Measurements from ENCODE around the gene KRTAP13-2. TPM values are rescaled to one million over a fixed set of nuclear protein-coding genes. Genes with fewer than 3 reads are reported as not detected.

KRTAP13-2 gene, protein sequence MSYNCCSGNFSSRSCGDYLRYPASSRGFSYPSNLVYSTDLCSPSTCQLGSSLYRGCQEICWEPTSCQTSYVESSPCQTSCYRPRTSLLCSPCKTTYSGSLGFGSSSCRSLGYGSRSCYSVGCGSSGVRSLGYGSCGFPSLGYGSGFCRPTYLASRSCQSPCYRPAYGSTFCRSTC
- not detected for total RNA-seq

DNA sequence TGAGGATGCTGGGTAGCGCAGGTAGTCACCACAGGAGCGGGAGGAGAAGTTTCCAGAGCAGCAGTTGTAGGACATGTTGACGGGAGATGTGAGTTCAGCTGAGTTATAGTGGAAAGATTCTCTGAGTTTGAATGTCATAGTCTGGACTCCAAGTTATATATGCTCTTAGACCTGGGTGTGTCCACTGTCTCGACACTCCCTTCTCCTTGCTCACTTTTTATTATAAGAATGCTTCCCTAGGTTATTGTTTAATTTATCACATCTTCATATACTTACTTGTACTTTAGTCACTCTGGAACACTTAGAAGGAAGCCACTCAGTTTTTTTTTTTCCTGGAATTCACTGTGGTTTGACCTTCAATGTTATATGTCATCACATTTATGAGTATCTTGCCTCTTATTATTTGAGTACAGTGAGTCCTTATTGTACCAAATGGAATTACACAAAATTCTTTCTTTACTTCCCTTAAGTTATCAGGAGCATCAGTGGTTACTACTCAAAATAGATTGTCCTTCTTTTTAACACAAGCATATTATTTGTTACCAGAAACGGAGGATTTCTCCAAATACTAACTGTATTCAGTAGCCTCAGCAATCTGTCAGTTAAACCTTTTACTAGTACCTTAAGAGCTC is at the start of gene KRTAP13-2:
KRTAP13-2 (minus strand) TSS at position 133 of the 632 bp plus-strand sequence; CDS start at position 75, 58 bp downstream.
- DNase-seq: no peak

DNA sequence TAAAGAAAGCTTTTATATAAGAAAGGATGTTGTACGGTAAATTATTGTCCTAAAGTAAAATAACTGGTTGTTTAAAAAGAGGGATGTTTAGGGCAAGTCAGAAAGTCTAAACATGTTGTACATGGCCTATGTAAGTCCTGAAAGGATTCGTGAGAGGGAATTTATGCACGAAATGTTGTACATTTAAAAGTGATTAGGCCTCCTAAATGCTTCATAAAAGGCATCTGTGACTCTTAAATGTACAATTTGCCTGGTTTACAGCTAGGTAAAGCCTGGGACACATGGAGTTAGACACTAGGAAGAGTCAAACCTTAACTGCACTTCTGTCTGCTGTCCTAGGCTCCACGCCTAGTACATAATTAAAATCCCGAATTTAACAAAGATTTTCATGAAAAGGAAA is 43.9 kb upstream of the KRTAP13-2 start:
- no peak for DNase-seq

DNA sequence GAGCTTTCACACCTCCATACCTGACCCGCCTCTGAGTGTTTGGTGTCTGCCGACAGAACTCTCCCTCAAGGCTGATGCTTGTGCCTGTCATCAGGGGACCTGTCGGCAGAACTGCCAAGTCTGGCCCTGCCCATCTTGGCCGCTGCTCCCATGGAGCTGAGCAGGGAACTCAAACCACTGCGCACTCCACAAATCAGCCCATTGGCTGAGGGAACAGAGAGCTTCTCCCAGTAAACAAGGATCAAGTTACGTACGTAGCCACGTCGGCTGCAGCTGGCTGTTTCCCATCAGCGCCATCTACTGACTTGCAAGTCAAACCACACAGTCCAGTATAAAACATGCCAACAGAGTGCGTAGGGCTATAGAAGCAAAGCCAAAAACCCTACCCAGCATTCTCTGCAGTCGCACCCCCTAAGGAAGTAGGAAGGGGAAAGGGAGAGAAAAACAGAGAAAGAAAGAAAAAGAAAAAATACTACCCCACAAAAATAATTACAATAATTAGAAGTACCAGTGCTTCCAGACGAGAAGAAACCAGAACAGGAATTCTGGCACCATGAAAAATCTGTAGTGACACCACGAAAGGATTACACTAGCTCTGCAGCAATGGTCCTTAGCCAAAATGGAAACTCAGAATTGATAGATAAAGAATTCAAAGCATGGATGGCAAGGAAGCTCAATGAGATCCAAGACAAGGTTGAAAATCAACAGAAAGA is 36.9 kb upstream of the KRTAP13-2 start:
- no peak for DNase-seq

DNA sequence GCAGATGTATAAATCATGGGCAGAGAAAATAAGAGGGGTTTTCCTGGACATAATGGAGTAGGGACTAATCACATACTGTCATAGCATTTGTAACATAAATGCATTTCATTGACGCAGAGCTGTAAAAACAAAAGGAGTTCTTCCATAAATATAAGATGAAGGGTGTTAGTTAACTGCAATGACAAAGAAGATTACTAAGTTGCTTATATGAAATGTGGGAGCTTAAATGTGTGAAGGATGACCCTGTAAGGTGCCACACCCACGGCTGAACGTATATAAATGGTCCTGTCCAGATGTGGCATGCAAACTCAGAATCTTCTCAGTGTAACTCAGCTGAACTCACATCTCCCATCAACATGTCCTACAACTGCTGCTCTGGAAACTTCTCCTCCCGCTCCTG is 23.7 kb upstream of the KRTAP13-2 start, which contains the start of gene KRTAP13-1:
KRTAP13-1 (plus strand) TSS at position 301 of the 400 bp plus-strand sequence; CDS start at position 357, 56 bp downstream.
- no peak for DNase-seq

DNA sequence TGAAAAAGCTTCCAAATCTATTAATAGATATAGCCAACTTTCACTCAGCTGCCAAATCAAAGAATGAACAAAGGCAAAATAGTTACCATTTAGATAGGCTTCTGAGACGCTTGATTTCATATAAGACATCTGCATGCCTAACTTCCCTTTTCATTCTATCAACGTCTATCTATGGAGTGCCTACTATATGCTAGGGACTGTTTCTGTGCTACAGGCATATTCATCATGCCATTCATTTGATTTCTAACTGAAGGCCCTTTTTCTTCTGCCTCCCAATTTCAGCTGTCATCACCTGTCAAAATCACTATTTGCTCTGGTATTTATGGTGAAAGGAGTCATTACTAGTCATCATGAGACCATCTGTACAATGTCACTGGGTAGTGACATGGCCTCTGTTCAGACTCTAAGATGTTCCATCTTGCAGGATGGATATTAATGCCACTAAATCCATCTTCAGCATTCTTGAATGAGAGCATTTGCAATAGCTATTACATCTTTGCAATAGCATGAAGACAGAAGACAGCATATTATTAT is 19.5 kb upstream of the KRTAP13-2 start:
- DNase-seq: no peak

DNA sequence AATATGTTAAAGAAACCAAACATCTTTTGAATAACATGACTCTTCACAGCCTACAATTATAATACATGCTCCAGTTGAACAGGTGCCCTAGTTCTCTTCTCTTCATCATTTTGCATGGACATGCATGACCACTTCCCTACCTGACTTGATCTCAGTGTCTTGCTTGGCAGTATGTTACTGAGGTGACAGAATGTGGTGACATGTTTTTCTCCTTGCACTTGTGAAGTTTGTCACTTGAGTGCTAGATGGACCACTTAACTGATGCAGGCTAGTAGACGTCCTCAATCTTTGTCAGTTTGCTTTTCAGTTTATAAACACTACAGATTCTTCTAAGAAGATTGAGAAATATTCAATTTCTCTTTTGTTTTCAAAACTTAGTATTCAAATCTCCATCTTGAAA is 10.1 kb upstream of the KRTAP13-2 start:
- DNase-seq: no peak

DNA sequence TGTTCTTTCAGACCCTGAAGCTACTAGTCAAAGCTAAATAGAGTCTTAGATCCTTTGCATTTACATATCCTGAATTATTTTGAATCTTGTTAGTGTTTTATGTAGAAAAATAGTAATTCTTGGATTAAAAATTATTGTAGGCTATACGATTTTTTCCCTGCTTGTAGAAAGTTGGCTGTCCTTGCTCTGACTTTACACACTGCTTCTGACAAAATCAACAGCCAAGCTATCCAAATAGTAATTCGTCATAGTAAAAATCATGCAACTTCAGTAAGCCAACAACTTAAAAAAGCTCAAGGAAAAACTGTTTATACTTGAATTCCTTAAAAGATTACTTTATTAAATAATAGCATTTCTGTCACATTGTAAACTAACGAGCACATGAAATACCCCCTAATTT is 16.2 kb downstream of the KRTAP13-2 start:
- DNase-seq: no peak

DNA sequence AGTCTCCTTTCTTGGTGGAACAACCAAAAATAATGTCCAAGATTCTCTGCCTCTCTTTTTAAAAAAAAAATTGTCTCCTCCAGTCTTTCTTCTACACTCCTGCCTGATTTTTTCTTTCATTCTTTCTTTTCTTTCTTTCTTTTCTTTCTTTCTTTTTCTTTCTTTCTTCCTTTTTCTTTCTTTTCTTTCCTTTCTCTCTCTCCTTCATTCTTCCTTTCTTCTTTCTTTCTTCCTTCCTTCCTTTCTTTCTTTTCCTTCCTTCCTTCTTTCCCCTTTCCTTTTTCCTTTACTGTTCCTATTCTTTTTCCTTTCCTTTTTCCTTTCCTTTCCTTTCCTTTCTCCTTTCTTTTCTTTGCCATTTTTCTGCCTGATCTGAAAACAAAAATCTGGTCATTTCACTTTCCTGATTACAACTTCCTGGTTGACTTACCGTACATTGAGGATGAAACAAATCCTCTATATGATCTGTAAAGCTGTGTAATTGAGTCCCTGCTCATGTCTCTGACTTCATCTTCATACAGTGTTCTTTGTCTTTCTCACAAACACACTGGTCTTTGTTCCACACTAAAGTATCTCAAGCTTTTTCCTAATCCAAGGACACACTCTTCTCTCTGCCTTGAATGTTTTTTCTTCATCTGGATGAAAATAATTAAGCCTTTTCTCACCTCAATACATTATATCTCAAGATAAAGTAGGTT is 17.6 kb downstream of the KRTAP13-2 start:
- DNase-seq: no peak

DNA sequence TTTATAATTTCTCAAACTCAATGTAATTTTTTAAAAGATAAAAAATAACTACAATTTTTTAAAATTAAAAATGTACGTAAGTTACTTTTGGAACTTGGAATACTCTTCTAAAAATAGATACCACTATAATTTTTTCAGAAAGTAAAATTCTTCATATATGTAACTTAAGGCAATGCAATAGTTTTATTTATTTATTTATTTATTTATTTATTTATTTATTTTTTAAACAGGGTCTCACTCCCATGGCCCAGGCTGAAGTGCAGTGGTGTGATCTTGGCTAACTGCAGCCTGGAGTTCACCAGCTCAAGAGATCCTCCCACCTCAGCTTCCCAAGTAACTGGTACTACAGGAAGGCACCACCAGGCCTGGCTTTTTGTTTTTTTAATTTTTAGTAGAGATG is 20.5 kb downstream of the KRTAP13-2 start:
- DNase-seq: no peak

DNA sequence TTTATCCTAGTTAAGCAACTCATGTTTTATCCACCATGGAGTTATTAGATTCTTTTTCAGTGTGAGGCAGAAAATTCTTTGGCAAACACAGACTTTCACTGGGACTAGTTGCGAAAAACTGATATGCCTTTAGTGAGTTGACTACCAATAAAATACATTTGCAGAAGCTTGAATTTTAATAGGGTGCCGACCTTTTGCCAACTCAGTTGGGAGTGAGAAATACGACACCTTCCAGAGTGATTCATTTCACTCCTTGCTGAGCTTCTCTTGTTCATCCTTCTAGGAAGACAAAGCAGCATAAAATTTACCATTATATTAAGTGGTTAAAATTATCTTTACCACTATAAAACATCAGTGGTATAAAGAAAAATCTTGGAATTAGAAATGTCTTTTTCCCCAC is 22.5 kb downstream of the KRTAP13-2 start:
- DNase-seq: no peak

DNA sequence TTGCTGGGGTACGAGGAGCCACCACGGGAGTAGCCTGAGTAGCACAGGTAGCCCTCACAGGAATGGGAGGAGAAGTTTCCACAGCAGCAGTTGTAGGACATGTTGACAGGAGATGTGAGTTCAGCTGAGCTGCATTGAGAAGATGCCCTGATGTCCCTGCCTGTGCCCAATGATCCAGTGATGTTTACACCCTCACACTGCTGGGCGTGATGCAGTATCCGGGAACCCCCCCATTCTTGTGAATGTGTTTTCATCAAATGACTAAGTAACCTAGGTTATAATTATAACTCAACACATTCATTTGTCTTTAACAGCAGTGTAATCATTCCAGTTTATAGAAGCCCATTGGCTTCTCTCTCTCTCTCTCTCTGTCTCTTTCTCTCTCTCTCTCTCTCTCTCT is 23.6 kb downstream of the KRTAP13-2 start, which contains the start of gene KRTAP23-1:
KRTAP23-1 (minus strand) TSS at position 101 of the 400 bp plus-strand sequence; CDS start at position 101, 0 bp downstream.
- no peak for DNase-seq

DNA sequence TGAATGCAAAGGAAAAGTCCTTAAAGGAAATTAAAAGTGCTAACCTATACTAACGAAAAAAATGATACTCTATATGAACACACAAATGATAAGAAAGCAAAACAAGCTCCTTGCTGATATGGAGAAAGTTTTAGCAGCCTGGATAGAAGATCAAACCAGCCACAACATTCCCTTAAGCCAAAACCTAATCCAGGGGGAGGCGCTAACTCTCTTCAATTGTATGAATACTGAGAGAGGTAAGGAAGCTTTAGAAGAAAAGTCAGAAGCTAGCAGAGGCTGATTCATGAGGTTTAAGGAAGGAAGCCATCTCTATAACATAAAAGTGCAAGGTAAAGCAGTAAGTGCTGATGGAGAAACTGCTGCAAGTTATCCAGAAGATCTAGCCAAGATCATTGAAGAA is 27.1 kb downstream of the KRTAP13-2 start:
- no peak for DNase-seq

DNA sequence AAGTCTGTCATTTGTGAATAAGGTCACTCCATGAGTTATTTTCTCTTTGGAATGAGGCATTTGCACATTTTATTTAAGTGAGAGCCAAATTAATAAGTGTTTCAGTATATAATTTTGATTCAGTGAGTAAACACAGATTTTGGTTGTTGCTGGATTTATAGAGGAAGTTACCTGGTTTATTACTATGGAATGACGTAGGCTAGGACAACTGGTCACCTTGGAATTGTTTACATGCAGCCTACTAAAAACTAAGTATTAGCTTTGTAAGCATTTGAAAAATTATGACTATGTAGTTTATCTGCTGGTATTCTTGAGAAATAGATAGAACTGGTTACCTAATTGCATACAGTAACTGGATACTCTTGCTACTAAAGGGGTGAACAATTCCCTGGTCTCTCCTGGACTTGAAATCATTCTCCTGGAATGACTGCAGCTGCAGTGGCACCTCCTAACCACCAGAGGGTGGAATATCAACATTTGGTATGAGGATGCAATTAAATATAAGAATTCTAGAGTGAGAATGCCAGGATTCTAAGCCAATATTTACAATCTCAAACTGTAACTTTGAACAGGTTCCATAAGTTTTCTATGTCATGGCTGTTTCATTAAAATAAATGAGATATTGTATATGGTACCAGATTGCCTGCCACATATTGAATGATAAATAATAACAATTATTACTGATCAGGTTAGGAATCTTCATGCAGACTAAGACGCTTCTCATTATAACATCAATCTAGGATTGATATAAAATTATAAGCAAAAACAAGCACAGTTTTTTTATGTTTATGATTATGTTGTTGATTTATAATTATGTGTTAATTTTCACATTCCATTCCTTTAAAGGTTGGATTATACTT is 31.1 kb downstream of the KRTAP13-2 start:
- DNase-seq: peak; percentile 4

DNA sequence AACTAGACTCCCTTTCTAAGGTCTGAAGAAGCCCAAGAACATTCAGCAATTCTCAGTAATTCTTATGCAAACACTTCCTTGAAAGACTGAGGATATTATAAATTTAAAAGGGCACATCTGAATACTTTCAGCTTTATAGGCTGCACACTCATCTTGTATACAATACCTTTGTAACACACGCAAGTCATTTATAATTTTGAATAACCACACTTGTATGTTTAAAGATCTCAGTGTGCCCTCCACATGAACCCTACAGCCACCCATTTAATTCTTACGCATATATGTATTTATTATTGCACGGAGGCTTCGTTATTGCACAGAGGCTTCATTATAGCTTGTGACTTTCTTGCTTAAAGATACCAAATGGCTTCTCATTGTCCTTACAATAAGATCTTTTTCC is 33.4 kb downstream of the KRTAP13-2 start:
- DNase-seq: no peak

DNA sequence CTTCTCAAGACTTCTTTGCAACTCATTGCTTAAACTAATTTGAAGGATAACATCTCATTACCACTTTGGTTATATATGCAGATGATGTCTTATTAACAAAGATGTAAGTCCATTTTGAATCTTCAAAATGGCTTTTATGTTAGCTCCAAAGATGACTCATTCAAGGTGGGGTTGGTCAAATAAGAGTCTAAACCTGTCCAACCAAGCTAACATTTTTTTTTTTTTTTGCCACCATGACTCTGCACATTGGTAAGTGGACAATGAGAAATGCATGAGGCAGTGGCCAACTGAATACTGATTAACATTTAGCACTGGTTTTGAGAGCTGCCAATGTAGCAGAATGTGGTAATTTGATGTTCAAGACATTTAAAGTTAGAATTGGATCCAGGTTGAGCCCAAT is 34.3 kb downstream of the KRTAP13-2 start:
- DNase-seq: no peak

DNA sequence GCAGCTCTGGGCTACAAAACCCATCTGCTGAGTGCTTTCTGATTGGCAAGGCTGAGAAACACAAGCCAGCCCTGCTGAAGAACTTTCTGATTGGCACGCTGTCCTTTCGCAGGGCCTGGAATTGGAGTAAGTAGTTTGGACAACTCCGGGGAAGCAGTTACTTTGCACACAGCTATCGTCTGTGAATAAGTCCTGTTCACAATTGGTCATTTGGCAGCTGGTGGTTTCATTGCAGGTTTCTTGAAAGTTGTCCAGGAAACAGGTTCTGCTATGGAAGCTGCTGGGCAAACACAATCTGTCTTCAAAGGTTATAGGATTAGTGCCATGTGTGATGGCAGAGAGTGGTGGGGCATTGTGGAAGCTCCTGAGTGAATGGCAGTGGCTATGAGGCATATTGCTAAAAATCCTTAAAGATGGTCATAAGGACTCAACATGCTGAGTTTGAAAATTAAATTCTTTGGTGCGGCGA is 34.8 kb downstream of the KRTAP13-2 start, which contains the start of gene KRTAP27-1:
KRTAP27-1 (minus strand) TSS at position 419 of the 469 bp plus-strand sequence; CDS start at position 393, 26 bp downstream.
- no peak for DNase-seq

DNA sequence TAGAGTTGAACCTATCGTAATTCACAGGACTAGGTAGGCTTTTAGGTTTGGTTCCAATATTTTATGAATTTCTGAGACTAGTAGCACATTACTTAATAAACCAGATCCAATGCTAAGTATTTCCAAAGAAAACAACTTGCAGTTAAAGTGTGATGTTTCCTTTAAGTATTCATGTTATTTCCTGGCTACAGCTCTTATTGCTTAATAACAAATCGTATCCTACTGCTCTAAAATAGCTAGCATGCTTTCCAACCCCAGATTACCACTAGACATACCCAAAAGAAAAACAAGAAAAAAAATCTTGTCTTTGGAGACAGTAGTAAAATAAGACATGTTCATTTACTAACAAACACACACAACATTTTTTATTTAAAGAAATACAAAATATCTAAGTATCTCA is 35.5 kb downstream of the KRTAP13-2 start:
- no peak for DNase-seq

DNA sequence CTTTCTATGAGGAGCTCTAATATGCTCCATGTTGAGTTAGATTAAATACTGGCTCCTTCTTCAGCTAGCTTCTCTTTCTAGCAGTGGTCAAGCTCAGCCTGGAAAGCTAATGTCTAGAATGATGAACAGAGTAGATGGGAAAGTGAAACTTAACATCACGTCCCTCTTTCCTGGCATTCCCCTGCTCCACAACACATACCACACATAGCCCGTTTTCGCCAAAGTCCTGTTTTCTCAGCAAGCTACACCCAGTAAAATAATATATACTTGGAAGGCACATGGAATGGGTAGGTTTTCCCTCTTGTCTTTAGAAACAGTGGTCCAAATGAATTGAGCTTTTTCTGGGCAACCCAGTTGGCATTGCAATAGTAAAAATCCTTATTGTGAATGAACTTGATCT is 38.3 kb downstream of the KRTAP13-2 start:
- DNase-seq: no peak

DNA sequence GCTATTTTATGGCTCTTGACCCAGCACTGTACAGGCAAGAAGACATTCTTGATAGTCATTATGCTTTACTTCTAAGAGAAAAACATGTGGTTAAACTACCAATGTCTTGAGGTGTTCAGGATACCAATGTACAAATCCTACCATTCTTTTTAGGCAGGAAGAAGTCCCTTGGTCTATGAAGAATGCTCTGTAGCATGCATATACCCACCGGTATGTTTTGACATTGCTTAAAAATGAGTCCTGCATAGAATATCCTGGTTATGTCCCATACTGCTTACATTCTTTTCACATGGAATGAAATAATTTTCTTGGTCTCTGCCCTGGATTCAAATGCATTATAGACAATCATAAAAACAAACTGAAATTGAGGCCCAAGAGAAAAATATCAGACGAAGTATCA is 39.4 kb downstream of the KRTAP13-2 start:
- no peak for DNase-seq

DNA sequence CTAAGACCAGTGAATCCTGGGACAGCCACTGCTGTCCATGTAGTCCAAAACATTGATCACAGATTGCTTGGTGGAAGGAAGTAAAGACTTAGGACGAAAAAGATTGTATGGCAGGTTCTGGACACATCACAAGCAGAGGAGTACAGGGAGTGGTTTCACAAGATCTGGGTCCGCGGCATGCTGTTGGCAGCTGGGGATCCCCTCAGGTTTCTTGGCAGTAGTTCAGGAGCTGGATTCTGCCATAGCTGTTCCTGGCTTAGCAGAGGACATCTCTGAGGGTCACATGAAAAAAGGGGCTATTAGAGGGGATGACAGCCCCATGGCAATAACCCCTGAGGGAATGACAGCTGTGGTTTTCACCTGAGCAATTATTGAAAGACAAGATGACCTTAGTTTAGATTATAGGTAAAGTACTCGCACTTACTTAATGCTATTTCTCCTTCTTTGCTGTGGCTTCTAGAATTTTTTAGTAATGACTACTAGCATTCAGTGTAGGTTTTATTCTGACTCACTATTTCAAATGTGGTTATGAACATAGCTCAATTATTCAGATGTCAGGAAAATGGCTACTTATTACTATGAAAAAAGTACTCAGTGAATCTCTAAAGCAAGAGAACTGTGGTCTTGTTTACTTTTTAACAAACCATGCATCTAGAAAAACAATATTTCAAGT is 42.7 kb downstream of the KRTAP13-2 start:
- no peak for DNase-seq

DNA sequence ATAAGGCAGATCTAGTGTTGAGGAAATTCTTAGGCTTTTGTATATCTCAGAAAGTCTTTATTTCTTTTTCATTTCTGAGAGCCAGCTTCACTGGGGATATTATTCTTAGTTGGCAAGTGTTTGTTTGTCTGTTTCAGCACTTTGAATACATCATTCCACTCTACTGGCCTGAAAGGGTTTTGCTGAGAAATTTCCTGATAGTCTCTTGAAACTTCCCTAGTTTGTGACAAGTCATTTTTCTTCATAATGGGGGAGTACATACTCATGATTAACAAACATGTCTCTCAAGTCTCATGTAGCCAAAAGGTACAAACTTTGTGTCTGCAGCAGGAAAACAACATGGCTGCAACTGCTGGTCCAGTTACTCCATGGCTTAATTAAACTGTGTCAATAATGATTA is 45.7 kb downstream of the KRTAP13-2 start:
- no peak for DNase-seq
